Effector CD4-positive, alpha-beta T cell (primary cell): Measurements from ENCODE around the gene MRPS18B.
A peak's percentile ranks its signal among the peaks of the same experiment; 100 is the strongest.

Source experiments
- DNase-seq: peaks from one replicate; pipeline ENCODE4 v3.0.0-alpha.2; 2020
- total RNA-seq: gene quantifications from one replicate; lab custom pipeline; 2026; lab: John Stamatoyannopoulos, UW

The MRPS18B gene
- total RNA-seq, result 22.7 reads per million, percentile 49 among the genes with 10 or more reads in this experiment

GRCh38 chr6:30617565-30618269 is at the start of gene MRPS18B:
Gene MRPS18B, plus strand, starts transcription at chr6:30617840. Its CDS starts 26 bp downstream, at chr6:30617866.
- peak; percentile 98 for DNase-seq

- no peak for DNase-seq
These were observed 49.4 kb upstream of the MRPS18B start for GRCh38 chr6:30568245-30568644.

- no peak for DNase-seq
These were observed 47.4 kb upstream of the MRPS18B start for GRCh38 chr6:30570263-30570662.

GRCh38 chr6:30570740-30571074 is 46.9 kb upstream of the MRPS18B start:
- peak; percentile 14 for DNase-seq

- DNase-seq, result peak; percentile 99
These were observed 46.4 kb upstream of the MRPS18B start, which contains the start of gene ABCF1 for GRCh38 chr6:30571075-30571761. Gene ABCF1, plus strand, starts transcription at chr6:30571442. Its CDS starts 46 bp downstream, at chr6:30571488.

- DNase-seq, result no peak
These were observed 45.9 kb upstream of the MRPS18B start for GRCh38 chr6:30571762-30572082.

GRCh38 chr6:30572148-30572547 is 45.5 kb upstream of the MRPS18B start:
- no peak for DNase-seq

GRCh38 chr6:30573113-30573512 is 44.5 kb upstream of the MRPS18B start:
- no peak for DNase-seq

GRCh38 chr6:30578051-30578450 is 39.6 kb upstream of the MRPS18B start:
- DNase-seq, result no peak

GRCh38 chr6:30583921-30584320 is 33.7 kb upstream of the MRPS18B start:
- DNase-seq, result no peak

- DNase-seq, result no peak
These were observed 27.8 kb upstream of the MRPS18B start for GRCh38 chr6:30589754-30590358.

- DNase-seq, result no peak
These were observed 27.1 kb upstream of the MRPS18B start for GRCh38 chr6:30590509-30590908.

GRCh38 chr6:30591008-30591407 is 26.6 kb upstream of the MRPS18B start:
- no peak for DNase-seq

GRCh38 chr6:30592287-30592686 is 25.4 kb upstream of the MRPS18B start:
- DNase-seq, result no peak

GRCh38 chr6:30597315-30598144 is 20.1 kb upstream of the MRPS18B start:
- DNase-seq, result peak; percentile 78

GRCh38 chr6:30598912-30599624 is 18.6 kb upstream of the MRPS18B start:
- no peak for DNase-seq

- DNase-seq, result no peak
These were observed 17.9 kb upstream of the MRPS18B start for GRCh38 chr6:30599625-30600324.

- no peak for DNase-seq
These were observed 17.1 kb upstream of the MRPS18B start for GRCh38 chr6:30600451-30600961.

GRCh38 chr6:30601436-30601814 is 16.2 kb upstream of the MRPS18B start:
- DNase-seq, result no peak

- no peak for DNase-seq
These were observed 15.6 kb upstream of the MRPS18B start for GRCh38 chr6:30601815-30602641.

GRCh38 chr6:30603961-30604360 is 13.7 kb upstream of the MRPS18B start:
- no peak for DNase-seq
